B cell (primary cell): ENCODE data around the gene GPHN. TPM values are rescaled to one million over a fixed set of nuclear protein-coding genes. Genes with fewer than 3 reads are reported as not detected.

Experiments used
- ATAC-seq: fragments of 200-7000 bp; cut with Tn5 transposase; one replicate; pipeline ENCODE4 v1.10.0; 2021; ENCODE audit warnings: low read depth, mild to moderate bottlenecking, moderate number of reproducible peaks, moderate library complexity
- CTCF ChIA-PET: fragments of 350-600 bp; sonication (Branson Sonifier 250); formaldehyde crosslinking; loops from one replicate; lab custom pipeline; 2021; ENCODE audit warnings: antibody characterized with exemption, inconsistent platforms; lab: Charles Lee
- POLR2A ChIA-PET: fragments of 350-600 bp; sonication (Branson Sonifier 250); formaldehyde crosslinking; loops from one replicate; lab custom pipeline; 2021; ENCODE audit warnings: antibody characterized with exemption; lab: Charles Lee
- DNase-seq: peaks from one replicate; pipeline ENCODE4 v3.0.0; 2013
- H2AFZ ChIP-seq: 2 replicates; pipeline ENCODE4 v1.6.1; 2012; ENCODE audit warnings: mild to moderate bottlenecking, low read depth, low read length; ENCODE audit not compliant: insufficient read depth, poor library complexity, severe bottlenecking
- H3K27ac ChIP-seq, 2 donors: 1 replicate in 1 of 2; 2 replicates in 1 of 2; pipeline ENCODE4 v1.5.1; 2012 to 2013; ENCODE audit warnings: low read length in 2 of 2, mild to moderate bottlenecking in 2 of 2, moderate library complexity in 1 of 2
- H3K27me3 ChIP-seq, 4 experiments: fragments of 200-600 bp in 1 of 4; sonication (generic) in 1 of 4; replicated peaks in 1 of 4; 1 replicate in 2 of 4; 2 replicates in 2 of 4; pipeline versions ENCODE4 v1.6.1 to v1.7.0; 2013 to 2016; ENCODE audit warnings: low read length in 3 of 4, mild to moderate bottlenecking in 2 of 4, mixed read lengths in 1 of 4, moderate library complexity in 1 of 4; ENCODE audit not compliant: insufficient read depth in 4 of 4, control insufficient read depth in 3 of 4; ENCODE audit errors: control extremely low read depth in 1 of 4
- H3K36me3 ChIP-seq, 2 experiments: replicated peaks in 1 of 2; 1 replicate in 1 of 2; 2 replicates in 1 of 2; pipeline versions ENCODE4 v1.6.1 to v1.7.1; 2013; ENCODE audit warnings: low read length in 1 of 2; ENCODE audit not compliant: insufficient read depth in 2 of 2, control insufficient read depth in 1 of 2; ENCODE audit errors: control extremely low read depth in 1 of 2, extremely low read depth in 1 of 2
- H3K4me1 ChIP-seq, 2 donors: fragments of 200-600 bp in 1 of 2; sonication (generic) in 1 of 2; 1 replicate in 1 of 2; 2 replicates in 1 of 2; pipeline versions ENCODE4 v1.5.1 to v1.6.1; 2013 to 2017; ENCODE audit warnings: low read length in 2 of 2; ENCODE audit not compliant: control insufficient read depth in 2 of 2, insufficient read depth in 2 of 2
- H3K4me2 ChIP-seq: replicated peaks from 2 replicates; pipeline ENCODE3; 2012; ENCODE audit warnings: mild to moderate bottlenecking, low read depth, low read length; ENCODE audit not compliant: poor library complexity, severe bottlenecking
- H3K4me3 ChIP-seq, 5 experiments: fragments of 200-600 bp in 1 of 5; sonication (generic) in 1 of 5; 1 replicate in 3 of 5; 2 replicates in 2 of 5; pipeline versions ENCODE4 v1.5.1 to v1.7.0; 2011 to 2016; ENCODE audit warnings: low read length in 4 of 5, mild to moderate bottlenecking in 4 of 5, low read depth in 2 of 5, control low read depth in 1 of 5, moderate library complexity in 1 of 5; ENCODE audit not compliant: insufficient read depth in 1 of 5; ENCODE audit errors: control extremely low read depth in 1 of 5, extremely low read depth in 1 of 5
- H3K79me2 ChIP-seq: fragments of 200-600 bp; sonication (generic); one replicate; pipeline ENCODE4 v1.6.0; 2016; ENCODE audit warnings: low read length; ENCODE audit not compliant: control insufficient read depth, insufficient read depth
- H3K9ac ChIP-seq: fragments of 200-600 bp; sonication (generic); 2 replicates; pipeline ENCODE4 v1.6.1; 2017; ENCODE audit warnings: mild to moderate bottlenecking, low read length, moderate library complexity
- H3K9me3 ChIP-seq, 3 donors: one replicate each; pipeline versions ENCODE4 v1.6.1 to v1.7.1; 2013; ENCODE audit warnings: low read length in 2 of 3; ENCODE audit not compliant: control insufficient read depth in 2 of 3, insufficient read depth in 1 of 3; ENCODE audit errors: control extremely low read depth in 1 of 3
- H4K20me1 ChIP-seq: 2 replicates; pipeline ENCODE4 v1.6.0; 2012; ENCODE audit warnings: mild to moderate bottlenecking, low read length; ENCODE audit not compliant: insufficient read depth, control insufficient read depth, poor library complexity, severe bottlenecking
- H3K27ac Mint-ChIP-seq: one replicate; pipeline ENCODE4 v1.8.0; 2021; ENCODE audit warnings: mixed read lengths
- H3K27me3 Mint-ChIP-seq: one replicate; pipeline ENCODE4 v1.8.0; 2021; ENCODE audit warnings: mixed read lengths
- H3K4me1 Mint-ChIP-seq: one replicate; pipeline ENCODE4 v1.8.0; 2021; ENCODE audit warnings: mixed read lengths
- H3K4me3 Mint-ChIP-seq: one replicate; pipeline ENCODE4 v1.8.0; 2021; ENCODE audit warnings: mixed read lengths
- H3K9me3 Mint-ChIP-seq: one replicate; pipeline ENCODE4 v1.8.0; 2022; ENCODE audit warnings: mixed read lengths; ENCODE audit not compliant: insufficient read depth
- EZH2 ChIP-seq: IDR thresholded peaks from 2 replicates; pipeline ENCODE4 v1.6.1; 2012; ENCODE audit warnings: borderline replicate concordance, low read depth, mild to moderate bottlenecking, moderate library complexity, low read length; ENCODE audit not compliant: insufficient read depth, poor library complexity, severe bottlenecking
- WGBS: methylation state at CpG from one replicate; pipeline ENCODE4 v1.1.5; 2013; ENCODE audit warnings: missing lambda C conversion rate; ENCODE audit not compliant: insufficient coverage; 5-methylcytosine and 5-hydroxymethylcytosine counted together
- intact Hi-C: fragments of 100-400 bp; cut with micrococcal nuclease; formaldehyde crosslinking; loops from one replicate; pipeline ENCODE4 v1.10.0; 2022
- polyA plus RNA-seq: library from polyadenylated mRNA; depleted of rRNA; stranded (reverse); fragments of >200 nt; gene quantifications from 2 replicates; pipeline ENCODE4 v1.2.3, GENCODE V29; 2012
- total RNA-seq, 2 donors: library from RNA; stranded (reverse); fragments of 120-200 nt in 1 of 2; gene quantifications; 1 replicate in 1 of 2; 2 replicates in 1 of 2; pipeline versions ENCODE4 v1.2.3 to v1.2.4, GENCODE V29; 2013 to 2022
- TF ChIP-seq, protein P1 (sequence below): fragments of 200-600 bp; IDR thresholded peaks from one replicate; pipeline ENCODE4 v1.8.0; 2022; ENCODE audit warnings: antibody characterized with exemption, mild to moderate bottlenecking

The GPHN gene
- total and polyA plus RNA-seq, 2 donors (not counting 1 experiment from before 2014, with no cell fraction given), result 3.4 to 18.0 TPM

DNA sequence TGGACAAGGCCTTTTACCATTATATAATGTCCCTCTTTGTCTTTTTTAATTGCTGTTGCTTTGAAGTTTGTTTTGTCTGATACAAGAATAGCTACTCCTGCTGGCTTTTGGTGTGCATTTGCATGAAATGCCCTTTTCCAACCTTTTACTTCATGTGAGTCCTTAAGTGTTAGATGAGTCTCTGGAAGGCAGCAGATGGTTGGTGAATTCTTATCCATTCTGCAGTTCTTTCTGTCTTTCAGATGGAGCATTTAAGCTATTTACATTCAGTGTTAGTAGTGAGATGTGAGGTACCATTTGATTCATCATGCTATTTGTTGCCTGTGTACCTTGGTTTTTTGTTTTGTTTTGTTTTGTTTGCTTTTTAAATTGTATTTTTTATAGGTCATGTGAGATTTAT, 208.3 kb downstream of the GPHN start:
- no peaks in the 10 kb centered on the region for H3K36me3 ChIP-seq
- no peak overlapping the region for H3K9ac ChIP-seq
- TF ChIP-seq EZH2, result no peak
- TF ChIP-seq, protein P1, sequence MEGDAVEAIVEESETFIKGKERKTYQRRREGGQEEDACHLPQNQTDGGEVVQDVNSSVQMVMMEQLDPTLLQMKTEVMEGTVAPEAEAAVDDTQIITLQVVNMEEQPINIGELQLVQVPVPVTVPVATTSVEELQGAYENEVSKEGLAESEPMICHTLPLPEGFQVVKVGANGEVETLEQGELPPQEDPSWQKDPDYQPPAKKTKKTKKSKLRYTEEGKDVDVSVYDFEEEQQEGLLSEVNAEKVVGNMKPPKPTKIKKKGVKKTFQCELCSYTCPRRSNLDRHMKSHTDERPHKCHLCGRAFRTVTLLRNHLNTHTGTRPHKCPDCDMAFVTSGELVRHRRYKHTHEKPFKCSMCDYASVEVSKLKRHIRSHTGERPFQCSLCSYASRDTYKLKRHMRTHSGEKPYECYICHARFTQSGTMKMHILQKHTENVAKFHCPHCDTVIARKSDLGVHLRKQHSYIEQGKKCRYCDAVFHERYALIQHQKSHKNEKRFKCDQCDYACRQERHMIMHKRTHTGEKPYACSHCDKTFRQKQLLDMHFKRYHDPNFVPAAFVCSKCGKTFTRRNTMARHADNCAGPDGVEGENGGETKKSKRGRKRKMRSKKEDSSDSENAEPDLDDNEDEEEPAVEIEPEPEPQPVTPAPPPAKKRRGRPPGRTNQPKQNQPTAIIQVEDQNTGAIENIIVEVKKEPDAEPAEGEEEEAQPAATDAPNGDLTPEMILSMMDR, result no peak
- no peak overlapping the region for H3K4me3 ChIP-seq
- peaks cover 18% of the 10 kb centered on the region for H3K4me1 Mint-ChIP-seq
- H3K4me3 Mint-ChIP-seq, result no peak overlapping the region
- no peaks in the 10 kb centered on the region for H3K27me3 ChIP-seq
- no peaks in the 10 kb centered on the region for H3K4me1 ChIP-seq
- intact Hi-C loops, result no loop called here
- peaks cover 10% of the 10 kb centered on the region for H3K9me3 Mint-ChIP-seq
- no peak overlapping the region for H3K27ac ChIP-seq
- H3K27me3 Mint-ChIP-seq, result no peaks in the 10 kb centered on the region
- ChIA-PET CTCF (no interaction called here), POLR2A (no interaction called here)
- H3K4me2 ChIP-seq, result no peak overlapping the region
- H3K27ac Mint-ChIP-seq, result no peak overlapping the region
- ATAC-seq (no peak), DNase-seq (no peak)
- H3K9me3 ChIP-seq, result peaks cover 0 to 16% (median 1%) of the 10 kb centered on the region in 3 donors
- H2AFZ ChIP-seq, result no peak overlapping the region
- no peaks in the 10 kb centered on the region for H4K20me1 ChIP-seq
- H3K79me2 ChIP-seq, result no peaks in the 10 kb centered on the region

DNA sequence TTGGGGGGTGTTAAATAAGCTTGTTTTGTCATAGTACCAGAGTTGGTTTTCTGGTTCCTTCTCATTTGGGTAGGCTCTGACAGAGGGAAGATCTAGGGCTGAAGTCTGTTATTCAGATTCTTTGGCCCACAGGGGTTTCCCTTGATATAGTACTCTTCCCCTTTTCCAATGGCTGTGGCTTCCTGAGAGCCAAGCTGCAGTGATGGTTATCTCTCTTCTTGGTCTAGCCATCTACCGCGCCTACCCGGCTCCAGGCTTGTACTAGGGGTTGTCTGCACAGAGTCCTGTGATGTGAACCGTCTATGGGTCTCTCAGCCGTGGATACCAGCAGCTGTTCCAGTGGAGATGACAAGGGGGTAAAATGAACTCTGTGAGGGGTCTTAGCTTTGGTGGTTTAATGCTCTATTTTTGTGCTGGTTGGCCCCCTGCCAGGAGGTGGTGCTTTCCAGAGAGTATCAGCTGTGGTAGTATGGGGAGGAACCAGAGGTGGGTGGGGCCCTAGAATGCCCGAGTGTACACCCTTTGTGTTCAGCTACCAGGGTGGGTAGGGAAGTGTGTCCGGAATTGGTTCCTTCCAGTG, 209.7 kb downstream of the GPHN start:
- Histone ChIP-seq H3K9me3 (peaks cover 0 to 16% (median 1%) of the 10 kb centered on the region in 3 donors), H2AFZ (no peak overlapping the region), H3K4me3 (no peak overlapping the region), H3K27ac (no peak overlapping the region), H3K4me2 (no peak overlapping the region), H3K79me2 (no peaks in the 10 kb centered on the region), H3K27me3 (no peaks in the 10 kb centered on the region), H3K4me1 (no peaks in the 10 kb centered on the region), H3K9ac (no peak overlapping the region), H3K36me3 (no peaks in the 10 kb centered on the region), H4K20me1 (no peaks in the 10 kb centered on the region)
- Mint-ChIP-seq H3K27me3 (no peaks in the 10 kb centered on the region), H3K9me3 (peaks cover 10% of the 10 kb centered on the region), H3K4me1 (peaks cover 18% of the 10 kb centered on the region), H3K27ac (no peak overlapping the region), H3K4me3 (no peak overlapping the region)
- ChIA-PET POLR2A (no interaction called here), CTCF (no interaction called here)
- TF ChIP-seq, protein P1, result no peak
- TF ChIP-seq EZH2, result no peak
- WGBS, result 82% methylated on average over 7 of the region's 7 CpGs
- ATAC-seq (no peak), DNase-seq (no peak)
- intact Hi-C loops, result no loop called here
